GM23338 (cell line): Measurements from ENCODE around the gene RBM24. TPM values are rescaled to one million over a fixed set of nuclear protein-coding genes. Genes with fewer than 3 reads are reported as not detected.

Experiments used
- ATAC-seq: fragments of 200-7000 bp; cut with Tn5 transposase; 3 replicates; pipeline ENCODE4 v1.9.1; 2020
- DNase-seq: peaks from one replicate; pipeline ENCODE4 v3.0.0-alpha.2; 2015; ENCODE audit warnings: low spot score
- H2AFZ ChIP-seq: fragments of 200-600 bp; sonication (generic); 2 replicates; pipeline ENCODE4 v1.8.0; 2016; ENCODE audit warnings: antibody characterized with exemption, mild to moderate bottlenecking, moderate library complexity
- H3F3A ChIP-seq: fragments of 200-600 bp; sonication (generic); replicated peaks from 2 replicates; pipeline ENCODE4 v1.8.0; 2017; ENCODE audit warnings: antibody characterized with exemption, mixed run types, low read depth
- H3K27ac ChIP-seq: fragments of 200-600 bp; sonication (generic); 2 replicates; pipeline ENCODE4 v1.6.1; 2016; ENCODE audit warnings: low read depth
- H3K27me3 ChIP-seq: fragments of 200-600 bp; sonication (generic); 2 replicates; pipeline ENCODE4 v1.8.0; 2016; ENCODE audit warnings: mild to moderate bottlenecking, mixed run types, moderate library complexity; ENCODE audit not compliant: insufficient read depth
- H3K36me3 ChIP-seq: fragments of 200-600 bp; sonication (generic); 2 replicates; pipeline ENCODE4 v1.8.0; 2016; ENCODE audit warnings: mild to moderate bottlenecking; ENCODE audit not compliant: insufficient read depth
- H3K4me1 ChIP-seq: fragments of 200-600 bp; sonication (generic); 2 replicates; pipeline ENCODE4 v1.8.0; 2016; ENCODE audit warnings: mild to moderate bottlenecking, moderate library complexity; ENCODE audit not compliant: insufficient read depth
- H3K4me2 ChIP-seq: fragments of 200-600 bp; sonication (generic); 2 replicates; pipeline ENCODE4 v1.7.1; 2017; ENCODE audit warnings: mixed run types
- H3K4me3 ChIP-seq: fragments of 200-600 bp; sonication (generic); 2 replicates; pipeline ENCODE4 v1.6.1; 2016; ENCODE audit warnings: mixed run types
- H3K79me2 ChIP-seq: fragments of 200-600 bp; sonication (generic); replicated peaks from 2 replicates; pipeline ENCODE4 v1.8.0; 2017; ENCODE audit warnings: mild to moderate bottlenecking; ENCODE audit not compliant: insufficient read depth
- H3K9me2 ChIP-seq: fragments of 200-600 bp; sonication (generic); 2 replicates; pipeline ENCODE4 v1.8.0; 2017; ENCODE audit not compliant: insufficient read depth
- H4K20me1 ChIP-seq: fragments of 200-600 bp; sonication (generic); replicated peaks from 2 replicates; pipeline ENCODE4 v1.8.0; 2017; ENCODE audit warnings: mild to moderate bottlenecking; ENCODE audit not compliant: insufficient read depth
- H3K27ac Mint-ChIP-seq: 2 replicates; pipeline ENCODE4 v1.8.0; 2020; ENCODE audit warnings: inconsistent platforms, mild to moderate bottlenecking, moderate library complexity, mixed read lengths
- H3K27me3 Mint-ChIP-seq: 3 replicates; pipeline ENCODE4 v1.8.0; 2022; ENCODE audit warnings: low read depth, mild to moderate bottlenecking, moderate library complexity, mixed read lengths, inconsistent platforms; ENCODE audit not compliant: insufficient read depth, poor library complexity
- H3K36me3 Mint-ChIP-seq: 3 replicates; pipeline ENCODE4 v1.8.0; 2021; ENCODE audit warnings: low read depth, mild to moderate bottlenecking, inconsistent platforms, moderate library complexity, mixed read lengths
- H3K4me1 Mint-ChIP-seq: 3 replicates; pipeline ENCODE4 v1.8.0; 2020; ENCODE audit warnings: mild to moderate bottlenecking, inconsistent platforms, mixed read lengths
- H3K4me3 Mint-ChIP-seq: 3 replicates; pipeline ENCODE4 v1.8.0; 2021; ENCODE audit warnings: moderate library complexity, mild to moderate bottlenecking, inconsistent platforms, mixed read lengths
- H3K9me3 Mint-ChIP-seq: 3 replicates; pipeline ENCODE4 v1.8.0; 2020; ENCODE audit warnings: moderate library complexity, mild to moderate bottlenecking, inconsistent platforms, mixed read lengths
- CREB1 ChIP-seq: fragments of 250-450 bp; sonication (Bioruptor Pico); IDR thresholded peaks from 2 replicates; pipeline ENCODE4 v1.5.0; 2020; ENCODE audit warnings: low read depth, mild to moderate bottlenecking, moderate library complexity
- EZH2 ChIP-seq: fragments of 200-600 bp; sonication (generic); IDR thresholded peaks from one replicate; pipeline ENCODE4 v1.8.0; 2017; ENCODE audit warnings: antibody characterized with exemption, mild to moderate bottlenecking, low read depth; ENCODE audit not compliant: unreplicated experiment
- EZH2phosphoT487 ChIP-seq: fragments of 200-600 bp; sonication (generic); IDR thresholded peaks from one replicate; pipeline ENCODE4 v1.8.1; 2018; ENCODE audit warnings: antibody characterized with exemption; ENCODE audit not compliant: unreplicated experiment
- JUNB ChIP-seq: IDR thresholded peaks from one replicate; pipeline ENCODE4 v1.6.1; 2016; ENCODE audit warnings: antibody characterized with exemption; ENCODE audit not compliant: unreplicated experiment
- NANOG ChIP-seq: IDR thresholded peaks from 2 replicates; pipeline ENCODE4 v1.6.1; 2016; ENCODE audit warnings: antibody characterized with exemption, borderline replicate concordance
- STAT1 ChIP-seq: IDR thresholded peaks from one replicate; pipeline ENCODE4 v1.6.1; 2016; ENCODE audit warnings: antibody characterized with exemption; ENCODE audit not compliant: unreplicated experiment
- ZNF114 ChIP-seq: fragments of 250-450 bp; sonication (Bioruptor Pico); IDR thresholded peaks from 2 replicates; pipeline ENCODE4 v1.5.0; 2020; ENCODE audit warnings: mild to moderate bottlenecking, moderate library complexity
- ZNF331 ChIP-seq: fragments of 250-450 bp; sonication (Bioruptor Pico); IDR thresholded peaks from 2 replicates; pipeline ENCODE4 v1.5.0; 2020; ENCODE audit warnings: low read depth, mild to moderate bottlenecking, moderate library complexity
- polyA plus RNA-seq: library from polyadenylated mRNA; unstranded; fragments of >200 nt; fragmentation: Nextera tagmentation; extraction: Ambion mirVana; gene quantifications from 2 replicates; pipeline ENCODE4 v1.2.1, GENCODE V29; 2016
- total RNA-seq: library from RNA; depleted of rRNA; stranded (reverse); fragments of >200 nt; shearing (Covaris generic); gene quantifications from 2 replicates; pipeline ENCODE4 v1.2.3, GENCODE V29; 2014
- TF ChIP-seq, protein P1 (sequence below): IDR thresholded peaks from one replicate; pipeline ENCODE4 v1.6.1; 2018; ENCODE audit warnings: antibody characterized with exemption; ENCODE audit not compliant: unreplicated experiment

RBM24 gene
- total and polyA plus RNA-seq, 2 experiments from 2014 or later, result 0.27 to 1.3 TPM

DNA sequence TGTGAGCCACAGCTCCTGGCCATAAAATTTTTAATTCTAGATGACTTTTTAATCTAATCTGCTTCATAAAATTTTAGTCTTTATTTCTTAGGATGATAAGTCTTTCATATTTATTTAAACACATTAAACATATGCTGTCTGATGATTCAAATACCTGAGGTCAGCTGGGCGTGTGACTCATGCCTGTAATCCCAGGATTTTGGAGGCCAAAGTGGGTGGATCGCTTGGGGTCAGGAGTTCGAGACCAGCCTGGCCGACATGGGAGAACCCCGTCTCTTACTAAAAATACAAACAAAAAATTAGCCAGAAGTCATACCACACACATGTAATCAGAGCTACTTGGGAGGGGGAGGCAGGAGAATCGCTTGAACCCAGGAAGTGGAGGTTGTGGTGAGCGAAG lies 53.1 kb downstream of the RBM24 start:
- Histone ChIP-seq H3K36me3 (no peaks in the 10 kb centered on the region), H4K20me1 (no peaks in the 10 kb centered on the region), H2AFZ (no peak overlapping the region), H3K4me2 (no peak overlapping the region), H3K4me3 (no peak overlapping the region), H3F3A (no peaks in the 10 kb centered on the region), H3K4me1 (no peaks in the 10 kb centered on the region), H3K9me2 (no peaks in the 10 kb centered on the region), H3K27me3 (no peaks in the 10 kb centered on the region), H3K79me2 (no peaks in the 10 kb centered on the region), H3K27ac (no peak overlapping the region)
- Mint-ChIP-seq H3K27ac (no peak overlapping the region), H3K36me3 (peaks cover 3% of the 10 kb centered on the region; the same call in 1 of the 3 replicates), H3K4me1 (no peaks in the 10 kb centered on the region), H3K27me3 (peaks cover 7% of the 10 kb centered on the region), H3K9me3 (peaks cover 8% of the 10 kb centered on the region; the same call in 2 of the 3 replicates), H3K4me3 (no peak overlapping the region)
- TF ChIP-seq ZNF331 (CRISPR knock-in tag), result no peak
- TF ChIP-seq NANOG, result no peak
- TF ChIP-seq, protein P1, sequence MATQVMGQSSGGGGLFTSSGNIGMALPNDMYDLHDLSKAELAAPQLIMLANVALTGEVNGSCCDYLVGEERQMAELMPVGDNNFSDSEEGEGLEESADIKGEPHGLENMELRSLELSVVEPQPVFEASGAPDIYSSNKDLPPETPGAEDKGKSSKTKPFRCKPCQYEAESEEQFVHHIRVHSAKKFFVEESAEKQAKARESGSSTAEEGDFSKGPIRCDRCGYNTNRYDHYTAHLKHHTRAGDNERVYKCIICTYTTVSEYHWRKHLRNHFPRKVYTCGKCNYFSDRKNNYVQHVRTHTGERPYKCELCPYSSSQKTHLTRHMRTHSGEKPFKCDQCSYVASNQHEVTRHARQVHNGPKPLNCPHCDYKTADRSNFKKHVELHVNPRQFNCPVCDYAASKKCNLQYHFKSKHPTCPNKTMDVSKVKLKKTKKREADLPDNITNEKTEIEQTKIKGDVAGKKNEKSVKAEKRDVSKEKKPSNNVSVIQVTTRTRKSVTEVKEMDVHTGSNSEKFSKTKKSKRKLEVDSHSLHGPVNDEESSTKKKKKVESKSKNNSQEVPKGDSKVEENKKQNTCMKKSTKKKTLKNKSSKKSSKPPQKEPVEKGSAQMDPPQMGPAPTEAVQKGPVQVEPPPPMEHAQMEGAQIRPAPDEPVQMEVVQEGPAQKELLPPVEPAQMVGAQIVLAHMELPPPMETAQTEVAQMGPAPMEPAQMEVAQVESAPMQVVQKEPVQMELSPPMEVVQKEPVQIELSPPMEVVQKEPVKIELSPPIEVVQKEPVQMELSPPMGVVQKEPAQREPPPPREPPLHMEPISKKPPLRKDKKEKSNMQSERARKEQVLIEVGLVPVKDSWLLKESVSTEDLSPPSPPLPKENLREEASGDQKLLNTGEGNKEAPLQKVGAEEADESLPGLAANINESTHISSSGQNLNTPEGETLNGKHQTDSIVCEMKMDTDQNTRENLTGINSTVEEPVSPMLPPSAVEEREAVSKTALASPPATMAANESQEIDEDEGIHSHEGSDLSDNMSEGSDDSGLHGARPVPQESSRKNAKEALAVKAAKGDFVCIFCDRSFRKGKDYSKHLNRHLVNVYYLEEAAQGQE, result no peak
- no peak for TF ChIP-seq EZH2phosphoT487
- TF ChIP-seq JUNB, result no peak
- no peak for DNase-seq
- no peak for ATAC-seq

DNA sequence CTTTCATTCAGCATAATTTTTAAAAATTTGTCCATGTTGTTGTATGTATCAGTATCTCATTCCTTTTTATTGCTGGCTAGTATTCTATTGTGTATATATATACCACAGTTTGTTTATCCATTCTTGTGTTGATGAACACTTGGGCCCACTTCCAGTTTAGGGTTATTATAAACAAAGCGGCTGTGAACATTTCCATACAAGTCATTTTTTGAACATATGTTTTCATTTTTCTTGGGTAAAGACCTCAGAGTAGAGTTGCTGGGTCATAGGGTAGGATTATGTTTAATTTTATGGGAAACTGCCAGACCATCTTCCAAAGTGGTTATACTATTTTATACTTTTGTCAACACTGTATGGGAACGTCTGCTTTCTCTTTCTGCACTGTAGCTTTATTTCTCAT lies 55.3 kb downstream of the RBM24 start:
- no peaks in the 10 kb centered on the region for H3K4me1 Mint-ChIP-seq
- DNase-seq (no peak), ATAC-seq (no peak)
- no peaks in the 10 kb centered on the region for H3K36me3 ChIP-seq
- H3F3A ChIP-seq, result no peaks in the 10 kb centered on the region
- H3K36me3 Mint-ChIP-seq, result no peaks in the 10 kb centered on the region; the same call in 2 of the 3 replicates
- no peaks in the 10 kb centered on the region for H3K27me3 ChIP-seq
- H2AFZ ChIP-seq, result no peak overlapping the region
- H4K20me1 ChIP-seq, result no peaks in the 10 kb centered on the region
- no peak overlapping the region for H3K27ac ChIP-seq
- peaks cover 8% of the 10 kb centered on the region for H3K9me3 Mint-ChIP-seq
- H3K4me1 ChIP-seq, result no peaks in the 10 kb centered on the region
- no peaks in the 10 kb centered on the region for H3K79me2 ChIP-seq
- no peak overlapping the region for H3K27ac Mint-ChIP-seq
- H3K4me3 Mint-ChIP-seq, result no peak overlapping the region
- H3K27me3 Mint-ChIP-seq, result peaks cover 3% of the 10 kb centered on the region
- H3K4me3 ChIP-seq, result no peak overlapping the region
- H3K4me2 ChIP-seq, result no peak overlapping the region
- H3K9me2 ChIP-seq, result peaks cover 6% of the 10 kb centered on the region
- no peak for TF ChIP-seq STAT1
- no peak for TF ChIP-seq EZH2
- TF ChIP-seq ZNF331 (CRISPR knock-in tag), result no peak
- no peak for TF ChIP-seq CREB1 (CRISPR knock-in tag)
- TF ChIP-seq, protein P1, result no peak
- TF ChIP-seq ZNF114 (CRISPR knock-in tag), result no peak
